Activated T-cell treated with anti-CD3 and anti-CD28 coated beads for 24 hours (primary cell): ENCODE measurements around the gene PDIA6.

Source experiments
- DNase-seq: peaks from one replicate; pipeline ENCODE4 v3.0.0-alpha.2; 2020; ENCODE audit warnings: low read depth

The PDIA6 gene

DNA sequence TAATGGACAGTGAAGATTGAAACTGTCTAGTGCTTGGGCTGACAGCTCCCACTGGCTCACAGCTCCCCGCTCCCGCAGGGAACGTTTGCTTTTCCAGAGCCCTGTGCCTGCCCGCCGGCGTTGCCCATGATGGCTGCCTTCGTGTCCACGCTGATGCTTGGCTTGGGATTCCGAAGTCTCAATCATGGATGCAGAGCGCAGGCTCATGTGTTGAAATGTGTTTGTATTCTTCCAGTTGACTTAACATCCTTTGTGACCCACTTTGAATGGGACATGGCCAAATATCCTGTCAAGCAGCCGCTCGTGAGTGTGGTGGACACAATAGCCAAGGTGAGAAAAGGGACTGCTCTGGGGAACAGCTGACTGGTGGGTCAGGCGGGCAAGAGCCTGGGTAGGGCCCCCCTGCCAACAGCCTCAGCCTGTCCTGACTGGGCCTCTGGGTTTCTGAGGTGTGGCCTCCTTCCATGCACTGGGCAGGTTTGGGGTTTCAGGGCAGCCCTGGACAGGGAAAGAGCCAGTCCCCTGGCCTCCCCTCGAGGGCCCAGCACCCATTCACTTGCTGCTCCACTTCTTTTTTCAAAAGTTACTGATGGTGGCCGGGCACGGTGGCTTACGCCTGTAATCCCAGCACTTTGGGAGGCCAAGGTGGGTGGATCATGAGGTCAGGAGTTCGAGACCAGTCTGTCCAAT is 48.3 kb downstream of the PDIA6 start:
- DNase-seq: no peak

GRCh38 chr2:10763461-10763800 is 49.2 kb downstream of the PDIA6 start:
- DNase-seq: no peak

- no peak for DNase-seq
Observed at GRCh38 chr2:10762651-10763460, 49.7 kb downstream of the PDIA6 start.

DNA sequence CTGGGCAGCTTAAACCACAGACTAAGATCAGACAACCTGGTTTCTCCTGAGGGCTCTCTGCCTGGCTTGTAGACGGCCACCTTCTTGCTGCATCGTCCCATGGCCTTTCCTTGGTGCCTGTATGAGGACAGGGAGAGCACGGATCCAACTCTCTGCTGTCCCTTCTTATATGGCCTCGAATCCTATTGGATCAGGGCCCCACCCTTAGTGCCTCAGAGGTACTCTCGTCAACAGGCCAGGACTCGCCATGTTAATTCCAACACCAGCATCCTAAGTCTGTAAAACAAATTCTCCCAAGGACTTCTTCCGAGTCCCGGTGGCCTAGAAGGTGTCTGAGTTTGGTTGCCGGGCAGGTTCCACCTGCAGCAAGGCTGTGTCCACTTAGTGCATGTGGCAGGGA is 51.0 kb downstream of the PDIA6 start:
- no peak for DNase-seq

DNA sequence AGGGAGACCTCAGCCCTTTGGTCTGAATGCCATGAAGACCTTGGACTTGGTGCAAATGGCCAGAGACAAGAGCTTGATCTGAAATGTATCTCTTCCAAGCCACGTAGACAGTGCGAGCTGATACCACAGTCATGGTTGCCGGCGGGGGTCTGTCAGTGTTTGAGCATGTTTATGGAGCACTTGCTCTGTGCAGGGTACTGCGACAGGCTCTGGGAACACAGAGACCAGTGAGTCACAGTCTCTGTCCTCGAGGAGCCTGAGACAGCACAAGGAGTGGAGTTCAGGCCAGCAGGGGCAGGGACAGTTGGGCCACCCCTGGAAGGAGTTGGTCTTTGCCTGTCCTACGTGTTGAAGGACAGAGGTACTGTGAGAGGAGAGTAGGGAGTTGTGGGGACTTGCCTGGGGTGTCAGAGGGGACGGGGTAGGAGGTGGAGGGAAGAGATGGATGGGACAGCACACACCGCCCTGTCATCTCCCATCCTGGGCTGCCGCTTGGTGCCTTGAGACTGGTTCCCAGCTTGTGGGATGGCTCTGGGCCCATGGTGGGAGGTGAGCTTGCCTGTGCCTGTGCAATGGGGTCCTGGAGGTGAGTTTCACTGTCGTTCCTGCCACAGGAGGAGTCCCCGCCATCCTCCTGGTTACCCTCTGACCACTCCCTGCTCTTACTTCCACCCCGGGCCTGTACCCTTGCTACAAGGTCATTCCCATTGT is 51.6 kb downstream of the PDIA6 start:
- no peak for DNase-seq

DNA sequence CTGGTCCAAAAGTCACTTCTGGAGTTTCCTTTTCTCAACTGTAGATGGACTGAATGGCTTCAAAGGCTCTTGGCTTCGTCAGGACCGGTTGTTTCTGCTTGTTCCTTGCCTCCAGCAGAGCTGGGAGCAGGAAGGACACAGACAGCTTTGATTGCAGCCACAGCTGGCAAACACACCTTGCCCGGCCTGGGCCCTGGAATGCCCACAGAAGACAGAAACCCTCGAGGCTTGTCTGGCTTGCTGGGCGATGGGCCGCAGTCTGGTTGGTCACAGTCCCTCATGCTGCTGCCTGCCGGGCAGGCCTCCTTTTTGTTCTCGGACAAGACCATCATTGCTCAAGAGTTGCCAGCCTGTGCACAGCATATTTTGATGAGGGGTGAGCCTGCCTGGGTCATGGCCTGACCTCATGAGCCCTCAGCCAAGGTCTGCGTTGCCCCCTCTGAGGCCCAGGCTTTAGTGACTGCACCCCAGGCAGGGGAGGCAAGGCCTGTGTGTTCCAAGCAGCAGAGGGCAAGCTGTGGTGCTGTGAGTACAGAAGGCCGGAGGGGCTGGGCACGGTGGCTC is 53.4 kb downstream of the PDIA6 start:
- no peak for DNase-seq

- DNase-seq: no peak
Observed at GRCh38 chr2:10757814-10758286, 54.7 kb downstream of the PDIA6 start.

DNA sequence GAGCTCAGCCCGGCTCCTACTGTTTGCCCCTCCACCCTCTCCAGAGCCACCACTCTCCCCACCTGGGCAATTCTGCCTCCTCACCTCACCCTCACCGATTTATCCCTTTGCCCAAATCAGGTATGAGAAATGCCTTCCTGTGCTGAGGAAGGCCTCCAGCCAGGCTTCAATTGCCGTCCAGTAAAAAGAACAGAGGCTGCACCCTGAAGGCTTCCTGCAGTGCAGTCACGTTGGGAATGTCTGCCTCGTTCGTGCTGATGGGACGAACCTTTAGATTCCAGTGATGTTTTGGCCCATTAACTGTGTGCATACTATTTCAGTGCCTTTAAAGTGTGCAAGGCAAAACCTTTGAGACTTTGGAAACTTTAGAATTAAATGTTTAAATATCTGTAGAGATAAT is 57.0 kb downstream of the PDIA6 start:
- no peak for DNase-seq

DNA sequence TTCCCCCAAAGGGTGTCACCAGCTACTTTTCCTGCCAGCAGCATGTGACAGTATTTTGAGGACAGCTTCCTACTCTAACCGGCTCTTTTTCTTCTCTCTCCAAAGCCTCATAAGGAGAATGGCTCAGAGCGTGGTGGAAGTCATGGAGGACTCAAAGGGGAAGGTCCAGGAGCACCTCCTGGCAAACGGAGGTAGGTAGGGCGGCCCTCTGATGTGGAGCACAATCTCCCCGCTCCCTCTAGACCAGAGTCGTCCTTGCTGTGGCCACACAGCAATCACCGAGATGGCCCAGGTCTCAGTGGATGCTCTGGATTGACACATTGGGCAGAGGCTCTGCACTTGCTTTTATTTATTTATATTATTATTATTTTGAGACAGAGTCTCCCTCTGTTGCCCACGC is 58.7 kb downstream of the PDIA6 start:
- DNase-seq: no peak

GRCh38 chr2:10753156-10753555 is 59.4 kb downstream of the PDIA6 start:
- no peak for DNase-seq

DNA sequence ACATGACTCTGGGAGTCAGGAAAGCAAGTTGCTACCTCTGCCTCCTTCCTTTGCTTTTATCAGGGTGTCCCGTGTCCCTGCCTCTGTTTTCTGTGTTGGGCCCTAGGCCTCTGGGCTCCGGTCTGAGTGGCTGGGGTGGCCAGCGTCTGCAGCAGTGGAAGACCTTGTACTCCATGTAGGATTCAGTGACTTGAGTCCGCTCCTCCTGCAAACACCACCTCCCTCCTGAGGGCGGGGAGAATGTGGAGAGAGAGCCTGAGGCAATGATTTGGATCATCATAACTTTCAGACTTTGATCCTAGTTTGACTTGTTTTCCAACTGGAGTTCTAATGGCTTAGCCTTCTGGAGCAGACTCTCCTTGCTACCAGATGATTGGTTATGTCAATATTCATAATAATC is 60.3 kb downstream of the PDIA6 start:
- no peak for DNase-seq

DNA sequence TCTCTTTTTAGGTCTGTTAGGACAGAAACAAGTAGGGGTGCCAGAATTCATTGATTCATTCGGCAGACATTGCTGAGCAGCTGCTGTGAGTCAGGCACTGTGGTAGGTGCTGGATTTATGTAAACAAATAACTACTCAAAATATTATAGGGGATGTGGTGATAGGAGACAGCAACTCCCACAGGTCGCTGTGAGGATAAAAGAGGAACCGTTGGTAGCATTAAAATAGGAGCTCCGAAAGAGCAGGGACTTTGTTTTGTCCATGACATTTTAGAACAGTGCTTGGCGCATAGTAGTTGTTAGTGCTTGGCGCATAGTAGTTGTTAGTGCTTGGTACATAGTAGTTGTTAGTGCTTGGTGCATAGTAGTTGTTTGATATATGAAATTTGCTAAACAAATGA is 62.0 kb downstream of the PDIA6 start:
- no peak for DNase-seq

GRCh38 chr2:10742666-10743065 is 69.9 kb downstream of the PDIA6 start:
- DNase-seq: no peak

GRCh38 chr2:10741139-10741538 is 71.4 kb downstream of the PDIA6 start:
- DNase-seq: no peak

DNA sequence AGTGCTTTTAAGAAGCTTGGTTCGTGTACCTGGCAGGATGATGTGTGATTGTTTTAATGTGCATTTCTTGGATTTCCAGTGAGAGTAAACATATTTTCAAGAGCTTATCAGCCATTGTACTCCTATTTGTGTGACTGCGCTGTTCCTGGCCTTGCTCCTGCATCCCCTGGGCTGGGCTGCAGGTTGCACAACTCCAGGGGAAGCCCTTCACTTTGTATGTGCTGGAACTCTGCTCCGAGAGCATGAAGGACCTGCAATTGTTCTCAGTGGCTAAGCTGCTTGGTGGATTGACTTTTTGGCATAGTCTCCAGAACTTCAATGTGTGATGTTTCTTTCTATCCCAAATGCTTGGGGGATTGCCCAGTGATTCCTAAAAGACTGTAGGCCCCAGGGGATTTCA is 72.4 kb downstream of the PDIA6 start:
- DNase-seq: no peak

GRCh38 chr2:10738192-10738591 is 74.4 kb downstream of the PDIA6 start:
- no peak for DNase-seq

DNA sequence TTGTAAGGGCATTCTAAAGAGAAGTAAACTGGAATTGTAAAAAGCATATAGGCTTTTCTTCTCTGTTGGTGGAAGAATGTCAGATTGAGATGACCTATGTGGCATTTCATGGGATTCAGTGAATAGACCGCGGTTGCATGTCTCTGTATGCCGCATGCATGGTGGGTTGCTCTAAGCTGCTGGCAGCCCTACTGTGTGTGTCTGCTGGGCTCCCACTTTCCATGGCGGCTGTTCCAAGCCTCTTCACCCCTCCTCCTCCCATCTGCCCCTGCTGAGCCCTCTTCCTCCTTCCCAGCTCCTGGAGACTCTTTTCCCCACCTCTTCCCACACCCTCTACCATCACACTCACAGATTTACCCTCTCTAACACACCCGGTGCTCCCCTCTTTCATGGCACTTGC is 78.6 kb downstream of the PDIA6 start:
- DNase-seq: no peak

DNA sequence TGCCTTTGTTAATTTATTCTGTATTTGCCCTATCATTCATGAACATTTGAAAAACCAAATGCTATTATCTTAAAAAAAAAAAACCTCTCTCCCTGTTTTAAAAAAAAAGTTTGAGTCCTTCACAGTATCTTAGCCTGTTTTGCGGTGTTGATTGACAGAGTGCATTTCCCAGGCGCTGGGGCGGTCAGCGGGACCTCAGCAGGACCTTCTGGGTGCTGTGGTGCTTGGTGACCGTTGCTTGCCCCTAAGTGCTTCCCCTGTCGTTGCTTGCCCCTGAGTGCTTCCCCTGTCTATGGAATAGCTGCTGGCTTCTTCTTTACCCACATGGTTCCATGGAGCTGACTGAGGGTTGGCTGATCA is 79.0 kb downstream of the PDIA6 start:
- no peak for DNase-seq
